NCI-H748 treated with DMSO at 0.1 percent for 48 hours (cell line): ENCODE measurements around the gene TKFC.

Source experiments
- DNase-seq: peaks from one replicate; lab custom pipeline; 2025; lab: John Stamatoyannopoulos, UW

TKFC gene

DNA sequence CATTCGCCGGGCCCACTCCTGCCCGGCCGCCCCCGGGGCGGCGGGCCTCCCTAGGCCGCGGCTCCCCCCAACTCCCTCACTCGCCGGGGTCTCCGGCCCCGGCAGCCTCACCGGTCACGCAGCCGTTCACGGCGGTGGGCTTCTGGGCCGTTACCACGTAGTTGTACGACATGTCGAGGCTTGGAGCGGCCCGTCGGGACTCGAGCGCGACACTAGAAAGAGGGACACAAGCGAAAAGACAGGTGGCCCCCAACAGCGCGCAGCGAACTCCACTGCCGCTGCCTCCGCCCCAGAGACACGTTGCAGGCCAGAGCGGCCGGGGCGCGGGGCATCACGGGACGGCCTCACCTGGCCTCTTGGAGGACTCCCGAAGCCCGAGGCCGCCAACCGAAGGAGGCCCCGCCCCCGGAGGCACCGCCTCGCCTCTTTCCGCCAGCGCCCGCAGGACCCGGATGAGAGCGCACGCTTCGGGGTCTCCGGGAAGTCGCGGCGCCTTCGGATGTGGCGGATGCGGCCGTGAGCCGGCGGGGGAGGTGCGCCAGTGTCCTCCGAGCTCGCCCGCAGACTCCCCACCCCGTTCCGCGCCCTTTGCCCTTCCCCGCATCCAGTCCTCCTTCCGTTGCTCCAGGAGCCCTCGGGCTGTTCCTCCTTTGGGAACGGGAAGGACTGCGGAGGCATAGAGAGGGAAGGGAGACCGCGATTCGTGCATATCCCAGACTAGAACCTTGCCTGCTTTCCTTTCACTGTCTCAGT is at the start of gene TKFC, which contains the start of gene DDB1:
TKFC (plus strand) TSS at position 432 of the 753 bp plus-strand sequence. CDS start 1,501 bp downstream, outside the sequence.
DDB1 (minus strand) TSS at position 309 of the 753 bp plus-strand sequence; CDS start at position 172, 137 bp downstream.
- peak; percentile 79 for DNase-seq

DNA sequence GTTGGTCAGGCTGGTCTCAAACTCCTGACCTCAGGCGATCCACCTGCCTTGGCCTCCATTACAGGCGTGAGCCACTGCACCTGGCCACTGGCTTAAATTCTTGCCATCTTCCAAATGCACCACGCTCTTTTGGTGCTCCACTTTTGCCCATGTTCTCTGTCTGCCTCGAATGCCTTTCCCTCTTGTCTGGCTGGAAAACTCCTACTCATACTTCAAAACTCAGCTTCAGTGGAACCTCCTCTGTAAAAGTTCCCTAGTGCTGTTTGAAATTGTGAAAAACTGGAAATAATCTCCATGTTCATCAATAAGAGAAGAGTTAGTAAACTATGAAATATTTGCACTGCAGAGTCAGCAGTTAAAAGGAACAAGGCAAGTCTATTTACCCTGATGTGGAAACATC is 49.4 kb upstream of the TKFC start:
- DNase-seq: no peak

DNA sequence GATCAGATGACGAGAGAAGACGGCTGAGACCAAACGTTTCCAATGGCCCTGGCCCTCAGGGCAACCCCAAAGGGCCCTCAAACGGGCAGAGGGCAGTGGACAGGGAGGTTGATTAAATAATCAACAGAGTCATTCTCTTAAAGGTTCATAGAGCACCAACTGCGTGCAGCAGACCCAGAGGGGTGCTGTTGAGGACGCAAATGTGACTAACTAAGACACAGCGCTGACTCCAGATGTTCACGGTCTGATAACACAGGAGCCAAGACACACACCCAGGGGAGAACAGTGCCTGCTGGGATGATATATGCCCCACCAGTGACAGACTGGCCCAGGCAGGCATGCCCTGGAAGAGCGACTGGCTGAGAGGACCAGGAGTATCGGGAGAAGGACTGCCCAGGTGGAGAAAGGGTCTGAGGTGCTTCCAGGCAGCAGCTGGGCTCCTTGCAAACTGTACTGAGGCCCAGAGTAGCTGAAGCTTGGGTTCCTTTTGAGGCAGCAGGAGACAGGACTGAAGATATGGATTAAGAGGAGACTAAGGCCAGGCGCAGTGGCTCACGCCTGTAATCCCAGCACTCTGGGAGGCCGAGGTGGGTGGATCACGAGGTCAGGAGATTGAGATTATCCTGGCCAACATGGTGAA is 45.6 kb upstream of the TKFC start:
- no peak for DNase-seq

DNA sequence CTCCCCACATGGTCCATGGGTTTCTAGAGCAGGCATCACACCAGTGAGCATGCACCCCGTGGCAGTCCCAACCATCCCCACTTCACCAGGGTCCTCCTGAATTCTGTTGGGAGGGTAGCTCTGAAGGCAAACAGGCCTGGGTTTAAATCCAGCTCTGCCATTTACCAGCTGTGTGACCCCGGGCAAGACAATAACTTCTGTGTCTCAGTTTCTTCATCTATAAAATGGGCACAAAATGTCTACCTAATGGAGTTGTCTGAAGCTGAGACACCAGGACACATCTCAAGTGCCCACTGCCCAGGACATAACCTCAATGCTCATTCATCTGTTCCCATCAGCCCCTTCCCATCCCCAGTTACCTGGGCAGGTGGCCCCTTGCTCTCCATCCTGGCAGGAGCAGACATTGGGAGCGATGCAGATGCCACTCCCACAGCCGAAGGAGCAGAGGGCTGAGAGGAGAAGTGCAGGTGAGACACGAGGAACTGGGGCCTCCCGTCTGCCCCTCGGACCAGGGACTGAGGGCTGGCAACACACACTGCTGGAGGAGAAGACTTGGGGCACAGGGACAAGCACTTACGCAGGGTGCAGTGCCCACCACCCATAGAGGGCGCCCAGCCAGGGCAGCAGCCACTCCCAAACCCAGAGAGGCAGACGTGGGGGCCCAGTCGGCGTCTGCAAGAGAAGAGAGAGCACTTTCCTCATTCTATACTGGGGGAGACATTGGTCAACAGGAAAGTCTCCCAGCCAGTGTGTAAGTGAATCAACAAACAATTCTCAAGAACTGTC is 41.9 kb upstream of the TKFC start:
- no peak for DNase-seq

- DNase-seq: no peak
These were observed 40.7 kb upstream of the TKFC start for GRCh38 chr11:61292356-61292755.

GRCh38 chr11:61293867-61294716 is 38.9 kb upstream of the TKFC start:
- DNase-seq: no peak

DNA sequence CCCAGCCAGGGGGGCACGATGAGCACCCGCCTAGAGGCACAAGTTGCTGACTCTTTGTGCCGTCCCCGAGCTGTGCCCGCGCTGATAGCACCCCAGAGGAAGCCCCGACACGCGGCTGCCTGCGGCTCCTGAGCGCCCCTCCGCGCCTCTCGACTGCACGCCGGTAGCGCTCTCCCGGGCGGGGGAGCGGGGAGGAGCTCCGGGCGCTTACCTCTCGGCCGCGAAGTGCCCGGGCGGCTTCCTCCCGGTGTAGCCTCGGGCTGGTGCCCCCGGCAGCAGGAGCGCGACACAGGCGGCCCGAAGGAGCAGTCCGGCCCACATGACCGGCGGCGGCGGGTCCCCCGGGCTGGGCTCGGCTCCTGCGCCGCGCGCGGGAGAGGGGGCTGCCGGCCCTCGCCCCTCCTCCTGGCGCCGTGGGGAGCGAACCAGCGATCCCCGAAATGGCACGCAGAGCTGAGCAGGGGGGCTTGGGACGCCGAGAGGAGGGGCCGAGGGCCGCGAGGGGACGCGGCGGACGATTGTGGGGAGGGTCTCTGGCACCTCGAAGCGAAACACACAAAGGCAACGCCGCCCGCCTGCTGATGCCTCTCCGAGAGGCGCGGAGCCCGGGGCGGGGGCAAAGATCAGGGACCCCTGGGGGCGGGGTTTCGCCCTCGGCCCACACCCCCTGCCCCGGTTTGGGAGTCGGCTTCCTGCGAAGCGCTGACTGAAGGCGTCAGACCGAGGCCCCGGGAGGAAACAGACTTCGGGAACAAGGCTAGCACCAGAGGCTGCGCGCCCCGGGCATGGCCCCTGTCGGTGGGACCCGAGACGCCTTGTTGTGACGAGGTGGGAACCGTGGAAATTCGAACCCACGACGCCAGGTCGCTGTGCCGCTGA is 38.1 kb upstream of the TKFC start, which contains the start of gene VWCE:
VWCE (minus strand) TSS at position 600 of the 879 bp plus-strand sequence; CDS start at position 321, 279 bp downstream.
- DNase-seq: peak; percentile 47

- DNase-seq: no peak
These were observed 37.5 kb upstream of the TKFC start for GRCh38 chr11:61295596-61295926.

DNA sequence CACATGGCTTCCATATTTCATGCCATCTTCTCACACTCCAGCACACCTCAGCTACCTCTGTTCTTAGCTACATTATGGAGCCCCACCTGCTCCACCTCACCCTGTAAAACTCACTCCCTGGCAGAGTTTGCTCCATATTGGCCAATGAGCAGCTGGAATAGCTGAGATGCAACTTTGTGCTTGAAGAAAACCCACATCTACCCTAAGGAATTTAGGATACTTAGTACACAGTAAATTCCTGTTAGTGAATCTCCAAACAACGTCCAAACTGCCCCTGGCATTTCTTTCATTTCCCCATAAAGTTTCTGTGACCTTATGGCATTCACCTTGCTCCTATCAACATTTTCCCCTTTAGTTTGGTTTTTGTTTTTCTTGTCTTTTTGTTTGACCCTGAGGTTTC is 35.7 kb upstream of the TKFC start:
- no peak for DNase-seq

DNA sequence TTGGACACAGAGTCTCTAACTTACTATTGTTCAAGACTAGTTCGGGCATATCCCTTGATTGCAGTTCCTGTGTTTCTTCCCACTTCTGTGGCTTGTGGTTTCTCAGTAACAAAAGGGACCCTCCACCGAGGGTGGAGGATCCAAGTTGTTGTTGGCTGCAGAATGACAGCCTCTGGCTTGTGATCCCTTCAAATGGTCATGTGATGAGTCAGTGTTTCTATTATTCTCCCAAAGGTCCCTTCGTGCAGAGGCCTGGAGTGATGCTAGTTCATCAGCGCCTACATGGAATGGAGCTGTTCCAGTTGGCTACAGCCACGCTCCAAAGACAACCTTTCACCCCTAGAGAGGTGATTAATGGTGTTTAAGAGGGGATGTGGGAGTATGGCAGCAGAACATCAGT is 35.3 kb upstream of the TKFC start:
- DNase-seq: no peak

DNA sequence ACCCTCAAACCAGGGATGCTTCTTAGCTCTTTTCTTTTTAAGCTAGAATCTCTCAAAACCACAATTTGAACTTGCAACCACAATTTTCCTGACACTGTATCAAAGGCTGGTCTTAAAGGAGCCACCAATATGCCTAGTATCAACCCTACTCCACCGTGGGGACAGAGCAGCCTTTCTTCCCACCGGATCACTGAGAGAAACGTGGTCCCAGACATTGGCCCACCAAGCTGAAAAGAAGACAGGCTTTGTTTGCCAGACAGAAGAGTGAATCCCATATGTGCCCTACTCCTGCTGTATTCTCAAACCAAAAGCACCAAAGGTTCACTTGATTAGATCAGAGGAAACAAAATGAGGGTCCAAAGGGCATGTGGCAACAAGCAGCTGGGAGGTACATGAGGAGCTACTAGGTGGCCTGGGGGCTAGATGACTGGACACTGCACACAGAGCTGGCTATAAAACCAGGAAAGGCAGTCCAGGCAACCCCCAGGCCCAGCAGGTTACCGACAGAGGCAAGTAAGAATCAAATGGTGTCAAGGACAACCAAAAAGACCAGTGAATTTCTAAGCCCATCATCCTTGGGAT is 34.3 kb upstream of the TKFC start:
- DNase-seq: no peak

DNA sequence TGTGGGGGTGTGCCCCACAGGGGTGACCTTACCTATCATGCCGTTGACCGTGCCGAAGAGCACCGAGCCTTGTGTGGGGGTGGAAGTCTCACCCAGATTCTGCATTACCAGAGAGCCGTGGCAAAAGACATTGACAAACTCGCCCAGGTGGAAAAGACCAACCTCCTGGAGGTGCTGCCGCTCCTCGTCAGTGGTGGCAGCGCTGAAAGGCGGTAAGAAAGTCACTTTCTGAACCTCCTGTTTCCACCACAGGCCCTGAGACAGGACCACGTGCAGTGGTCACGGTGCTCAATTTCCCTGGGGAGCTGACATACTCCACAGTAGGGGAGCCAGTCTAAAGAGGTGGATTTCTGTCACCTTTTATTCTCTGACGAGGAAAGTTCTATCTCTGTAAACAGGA is 30.5 kb upstream of the TKFC start:
- DNase-seq: no peak

DNA sequence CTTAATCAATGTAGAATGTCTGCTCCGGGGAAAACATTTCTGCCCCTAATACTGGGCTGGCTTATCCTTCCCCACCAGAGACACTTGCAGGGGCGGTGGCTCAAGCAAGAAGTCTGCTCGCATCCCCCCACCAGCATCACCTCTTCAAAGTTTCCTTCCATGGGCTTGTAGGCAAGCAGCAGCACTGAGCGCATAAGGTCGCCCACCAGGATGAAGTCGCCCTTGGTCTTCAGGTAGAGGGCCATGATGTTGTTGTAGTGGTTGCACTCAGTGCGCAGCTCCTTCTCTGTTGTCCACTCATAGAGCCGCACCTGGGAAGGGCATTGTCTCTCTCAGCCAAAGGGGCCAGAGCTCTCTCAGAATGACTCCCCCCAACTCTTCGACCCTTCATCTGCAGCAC is 29.3 kb upstream of the TKFC start:
- no peak for DNase-seq

- DNase-seq: no peak
These were observed 27.6 kb upstream of the TKFC start for GRCh38 chr11:61305417-61305816.

DNA sequence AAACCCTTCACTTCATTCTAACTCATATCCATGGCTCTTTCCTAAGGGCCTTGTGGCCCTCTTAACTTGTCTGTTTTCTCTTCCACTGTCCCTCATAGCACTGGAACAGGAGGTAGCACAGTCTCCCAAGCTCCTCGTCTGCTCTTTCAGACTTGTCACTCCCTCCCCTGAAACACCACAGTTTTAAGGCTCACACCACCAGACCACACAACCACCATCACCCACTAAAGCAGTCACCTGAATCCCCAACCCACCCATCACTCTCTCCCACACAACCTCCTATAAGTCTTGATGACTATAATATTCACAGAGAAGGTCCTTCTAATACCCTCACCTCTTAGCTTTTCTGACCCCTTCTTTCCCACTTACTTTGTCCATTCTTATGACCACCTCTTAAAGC is 26.8 kb upstream of the TKFC start:
- no peak for DNase-seq

- DNase-seq: no peak
These were observed 25.7 kb upstream of the TKFC start for GRCh38 chr11:61307354-61307753.

GRCh38 chr11:61309141-61309540 is 23.9 kb upstream of the TKFC start:
- no peak for DNase-seq

DNA sequence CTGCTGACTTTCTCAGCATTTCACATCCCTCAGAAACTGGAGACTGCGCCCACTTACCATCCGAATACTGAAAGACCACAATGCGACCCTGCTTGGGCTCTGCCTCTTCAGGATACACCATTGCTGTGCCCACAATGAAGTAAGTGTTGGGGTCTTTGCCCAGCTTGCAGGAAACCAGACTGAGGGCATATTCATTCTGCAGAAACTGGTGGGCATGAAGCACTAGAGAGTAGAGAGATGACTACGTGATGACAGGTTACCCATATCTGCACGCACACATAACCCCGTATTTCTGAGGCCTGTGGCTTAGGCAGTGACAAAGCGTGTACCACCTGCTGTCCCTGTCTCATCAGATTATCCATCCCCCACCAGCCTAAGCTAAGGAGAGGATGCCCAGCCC is 23.3 kb upstream of the TKFC start:
- no peak for DNase-seq

- no peak for DNase-seq
These were observed 22.3 kb upstream of the TKFC start for GRCh38 chr11:61310749-61311148.

DNA sequence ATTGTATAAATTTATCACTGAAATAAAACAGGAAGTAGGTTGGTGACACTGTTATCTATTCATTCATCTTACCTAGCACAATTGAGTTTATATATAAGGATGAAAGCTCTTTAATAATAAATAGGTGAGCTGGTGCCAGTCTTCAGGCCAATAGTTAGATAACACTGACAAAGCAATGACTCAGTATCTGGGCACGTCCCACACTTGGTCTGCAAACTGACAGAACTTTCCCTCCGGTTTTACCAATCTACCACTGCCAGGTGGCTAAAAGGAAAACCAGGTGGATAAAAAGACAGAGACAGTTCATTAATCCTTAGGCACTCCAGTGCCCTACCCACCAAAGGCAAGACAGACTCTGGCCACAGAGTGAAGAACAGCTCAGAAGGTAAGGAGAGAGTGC is 17.8 kb upstream of the TKFC start:
- no peak for DNase-seq
